HG03460 (cell line): ENCODE results near the gene OGFOD3.

ENCODE experiments used
- ATAC-seq: cut with Tn5 transposase; IDR thresholded peaks from one replicate; pipeline ENCODE4 v1.9.1; 2021; ENCODE audit not compliant: unreplicated experiment

The OGFOD3 gene

DNA sequence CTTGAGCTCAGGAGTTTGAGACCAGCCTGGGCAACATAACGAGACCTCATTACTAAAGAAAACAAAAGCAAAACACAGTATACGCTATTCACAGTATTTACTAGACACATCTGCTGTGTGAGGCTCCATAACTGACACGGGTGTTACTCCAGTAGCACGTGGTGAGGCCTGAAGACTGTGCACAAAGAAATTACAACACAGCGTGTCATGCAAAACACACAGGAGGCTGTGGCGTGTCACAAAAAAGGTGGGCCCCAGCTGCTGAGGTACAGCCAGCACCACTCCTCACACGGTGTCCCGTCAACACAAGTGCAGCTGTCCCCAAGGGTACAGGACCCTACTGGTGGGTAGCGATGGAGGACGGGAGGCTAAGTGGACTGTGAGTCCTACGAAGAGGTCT is 29.5 kb upstream of the OGFOD3 start:
- ATAC-seq = no peak

DNA sequence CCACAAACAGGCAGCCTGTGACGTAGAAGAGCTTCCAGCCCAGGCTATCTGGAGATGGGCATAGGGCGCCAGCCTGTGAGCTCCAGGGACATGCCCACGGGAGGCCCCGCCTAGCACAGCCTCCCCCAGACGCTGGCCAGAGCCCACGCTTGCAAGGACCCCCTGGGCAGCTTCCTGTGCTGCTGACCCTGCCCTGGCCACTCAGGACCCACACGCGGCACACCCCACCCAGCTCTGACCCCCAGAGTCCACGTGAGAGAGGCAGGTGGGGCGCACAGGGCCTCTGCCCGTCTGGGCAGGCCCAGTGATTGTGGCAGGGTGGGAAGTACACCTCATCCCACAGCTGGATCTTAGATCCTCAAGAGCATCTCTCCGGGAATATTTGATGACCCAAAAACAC is 28.3 kb upstream of the OGFOD3 start:
- ATAC-seq = no peak

DNA sequence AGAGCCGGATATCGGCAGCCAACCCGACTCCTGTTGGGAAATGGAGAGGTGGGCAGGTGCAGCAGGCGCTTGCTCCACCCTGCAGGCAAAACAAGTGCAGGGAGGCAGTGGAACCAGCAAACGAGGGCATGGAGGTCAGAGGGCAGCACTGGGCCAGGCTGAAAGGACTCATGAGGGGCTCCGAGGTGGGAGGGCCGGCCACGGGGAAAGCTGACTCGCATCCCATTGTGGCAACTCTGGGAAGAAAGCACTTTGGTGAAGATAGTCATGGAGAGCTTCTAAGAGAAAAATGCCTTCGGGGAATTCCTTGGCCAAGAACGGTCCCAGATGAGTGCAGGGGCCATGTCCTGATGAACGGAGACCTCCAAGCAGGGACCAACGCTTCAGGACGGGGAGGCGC is 27.7 kb upstream of the OGFOD3 start:
- ATAC-seq = no peak

DNA sequence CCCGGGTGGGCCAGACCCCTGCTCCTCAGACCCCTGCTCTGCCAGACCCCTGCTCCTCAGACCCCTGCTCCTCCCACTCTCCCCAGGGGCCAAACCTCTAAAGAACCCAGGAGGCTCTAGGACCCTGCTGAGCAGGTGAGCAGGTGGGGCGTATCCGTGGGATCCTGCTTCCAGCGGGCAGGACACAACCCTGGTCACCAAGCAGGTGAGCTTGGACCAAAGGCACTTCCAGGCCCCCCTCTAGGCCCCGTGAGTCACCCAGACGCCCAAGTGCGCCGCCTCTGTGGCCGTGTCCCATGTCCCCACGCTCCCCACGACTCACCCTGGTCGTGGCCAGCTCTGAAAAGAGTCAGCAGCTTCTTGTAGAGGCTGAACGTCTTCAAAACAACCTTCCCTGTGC is 27.2 kb upstream of the OGFOD3 start:
- ATAC-seq = no peak

DNA sequence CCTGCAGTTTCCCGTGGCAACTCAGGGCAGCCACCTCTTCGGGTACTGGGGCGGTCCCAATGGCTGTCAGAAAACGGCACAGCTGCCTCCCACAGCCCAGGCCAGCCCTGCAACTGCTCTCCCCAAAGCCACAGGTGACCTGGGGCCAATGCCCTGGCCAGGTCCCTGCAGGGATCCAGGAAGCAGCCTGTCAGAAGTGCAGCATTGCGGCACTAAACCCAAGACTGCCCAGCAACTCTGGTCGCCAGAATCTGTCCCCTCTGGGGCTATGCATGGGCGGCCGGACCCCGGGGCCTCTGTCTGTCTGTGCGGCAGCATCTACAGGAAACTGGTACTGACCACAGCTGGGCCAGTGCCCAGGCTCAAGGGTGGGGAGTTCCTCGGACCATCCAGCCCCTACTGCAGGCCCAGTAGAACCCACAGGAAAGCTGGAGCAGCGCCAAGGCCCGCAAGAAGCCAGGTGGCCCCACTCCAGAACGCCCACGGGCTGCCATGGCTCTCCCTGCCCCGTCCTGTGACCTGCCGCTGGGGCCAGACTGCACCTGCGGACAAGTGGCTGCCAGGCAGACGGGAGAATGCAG is 26.6 kb upstream of the OGFOD3 start:
- no peak for ATAC-seq

DNA sequence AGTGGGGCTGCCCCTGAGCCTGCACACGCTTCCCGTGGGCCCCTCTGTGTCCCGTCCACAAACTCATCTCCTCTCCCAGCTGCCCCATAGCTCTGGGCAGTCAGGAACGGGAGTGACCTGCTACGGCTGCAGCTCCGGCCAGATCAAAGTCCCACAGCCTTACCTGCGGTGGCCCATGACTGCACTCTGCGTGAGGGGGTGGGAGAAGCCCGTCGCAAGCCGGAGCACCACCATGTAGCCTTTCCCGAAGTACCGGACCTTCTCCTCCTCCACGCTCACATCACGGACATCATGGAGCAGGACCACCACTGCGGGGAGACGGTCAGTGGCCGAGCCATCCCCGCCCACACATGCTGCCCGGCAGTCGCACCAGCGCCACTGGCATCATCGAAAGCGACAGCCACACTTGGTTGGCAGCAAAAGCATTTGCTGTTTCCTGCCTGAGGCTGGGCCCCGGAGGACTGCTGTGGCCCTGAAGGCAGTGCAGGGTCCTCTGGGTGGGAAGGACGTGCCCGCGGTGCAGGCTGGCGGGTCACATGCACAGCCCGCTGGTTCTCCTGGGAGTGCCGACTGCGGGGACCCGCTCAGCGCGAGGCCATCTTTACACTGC is 26.0 kb upstream of the OGFOD3 start:
- ATAC-seq = no peak

DNA sequence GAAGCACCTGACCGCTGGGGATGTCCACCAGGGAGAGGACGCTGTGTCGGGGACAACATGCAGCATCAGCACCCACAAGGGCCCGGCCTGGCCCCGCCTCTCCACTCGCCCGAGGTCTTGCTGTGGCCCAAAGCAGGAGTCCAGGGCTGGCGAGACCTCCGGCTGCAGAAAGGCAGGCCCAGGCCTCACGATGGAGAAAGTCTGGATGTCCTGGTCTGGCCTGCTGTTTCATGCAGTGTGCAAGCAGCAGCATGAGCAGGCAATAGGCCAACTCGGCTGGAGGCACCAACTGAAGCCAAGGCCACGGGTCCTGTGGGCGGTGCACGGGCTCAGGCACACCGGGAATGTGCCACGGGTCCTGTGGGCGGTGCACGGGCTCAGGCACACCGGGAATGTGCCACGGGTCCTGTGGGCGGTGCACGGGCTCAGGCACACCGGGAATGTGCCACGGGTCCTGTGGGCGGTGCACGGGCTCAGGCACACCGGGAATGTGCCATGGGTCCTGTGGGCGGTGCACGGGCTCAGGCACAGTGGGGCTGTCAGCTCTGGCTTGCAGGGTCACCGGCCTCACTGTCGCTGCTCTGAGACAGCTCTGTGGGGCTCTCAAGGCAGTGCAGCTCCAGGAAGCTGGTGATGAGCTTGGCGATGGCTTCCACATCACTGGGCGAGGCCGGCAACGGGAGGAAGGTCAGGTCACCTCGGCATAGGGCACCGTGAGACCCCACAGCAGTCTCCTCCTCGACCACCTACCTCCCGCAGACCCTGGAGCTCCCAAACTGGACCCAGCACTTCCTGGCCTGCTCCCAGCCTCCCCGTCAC is 25.3 kb upstream of the OGFOD3 start:
- no peak for ATAC-seq

DNA sequence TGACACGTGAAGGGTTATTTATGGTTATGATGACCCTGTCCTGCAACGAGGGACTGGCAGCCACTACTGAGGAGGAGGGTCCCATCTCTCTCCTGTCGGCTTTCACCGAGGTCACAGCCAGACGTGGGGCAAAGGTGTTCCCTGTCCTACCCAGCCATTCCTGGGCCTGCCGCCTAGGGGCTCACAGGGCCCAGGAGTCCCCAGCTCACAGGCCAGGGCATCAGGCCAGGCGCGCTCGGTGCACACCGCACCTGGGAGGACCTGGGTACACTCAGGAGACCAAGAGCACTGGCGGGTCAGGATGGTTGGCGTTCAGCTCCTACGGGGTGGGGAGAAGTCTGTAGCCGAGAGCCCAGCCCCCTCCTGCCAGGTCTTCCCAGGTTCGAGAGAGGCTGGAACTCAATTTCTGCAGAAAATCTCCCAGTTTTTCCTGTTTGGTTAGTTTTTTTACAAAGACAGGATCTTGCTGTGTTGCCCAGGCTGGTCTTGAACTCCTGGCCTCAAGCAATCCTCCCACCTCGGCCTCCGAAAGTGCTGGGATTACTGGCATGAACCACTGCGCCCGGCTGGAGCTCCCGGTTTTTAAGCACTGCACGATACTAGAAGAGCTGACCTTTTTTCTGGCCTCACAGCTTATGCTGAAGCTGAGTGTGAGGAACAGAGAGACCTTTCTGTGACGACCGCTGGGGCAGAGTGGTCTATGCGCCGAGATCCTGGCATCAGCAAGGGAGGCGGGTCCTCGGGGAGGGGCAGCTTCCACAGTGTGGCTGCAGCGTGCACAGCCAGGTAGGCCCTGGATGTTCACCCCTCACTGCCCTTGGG is 24.5 kb upstream of the OGFOD3 start:
- no peak for ATAC-seq

DNA sequence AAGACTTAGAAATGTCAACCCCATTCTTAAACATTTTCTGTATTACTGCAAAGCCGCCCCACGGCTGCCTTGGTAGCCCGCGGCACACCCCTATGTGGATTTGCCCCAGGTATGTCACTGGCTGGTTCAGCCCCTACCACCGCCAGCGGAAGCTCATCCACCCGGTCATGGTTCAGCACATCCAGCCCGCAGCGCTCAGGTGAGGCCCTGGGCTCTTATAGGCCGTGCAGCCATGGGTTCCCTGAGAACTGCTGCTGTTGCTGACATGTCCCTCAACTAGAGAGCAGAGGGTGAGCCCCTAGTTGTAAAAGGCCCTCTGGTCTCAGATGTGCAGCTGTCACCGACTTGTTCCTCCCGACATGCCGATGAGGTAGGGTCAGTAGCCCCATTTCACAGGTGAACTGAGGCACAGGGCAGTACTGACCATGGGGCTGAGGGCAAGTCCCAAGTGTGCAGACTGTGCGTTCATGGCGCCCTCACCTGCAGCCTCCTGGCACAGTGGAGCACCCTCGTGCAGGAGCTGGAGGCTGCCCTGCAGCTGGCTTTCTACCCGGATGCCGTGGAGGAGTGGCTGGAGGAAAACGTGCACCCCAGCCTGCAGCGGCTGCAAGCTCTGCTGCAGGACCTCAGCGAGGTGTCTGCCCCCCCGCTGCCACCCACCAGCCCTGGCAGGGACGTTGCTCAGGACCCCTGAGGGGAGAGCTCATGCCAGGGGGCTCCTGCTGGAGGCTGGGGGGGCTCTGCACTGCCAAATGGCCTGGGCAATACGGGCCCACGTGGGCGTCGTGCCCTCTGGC is 23.5 kb upstream of the OGFOD3 start:
- ATAC-seq = no peak

DNA sequence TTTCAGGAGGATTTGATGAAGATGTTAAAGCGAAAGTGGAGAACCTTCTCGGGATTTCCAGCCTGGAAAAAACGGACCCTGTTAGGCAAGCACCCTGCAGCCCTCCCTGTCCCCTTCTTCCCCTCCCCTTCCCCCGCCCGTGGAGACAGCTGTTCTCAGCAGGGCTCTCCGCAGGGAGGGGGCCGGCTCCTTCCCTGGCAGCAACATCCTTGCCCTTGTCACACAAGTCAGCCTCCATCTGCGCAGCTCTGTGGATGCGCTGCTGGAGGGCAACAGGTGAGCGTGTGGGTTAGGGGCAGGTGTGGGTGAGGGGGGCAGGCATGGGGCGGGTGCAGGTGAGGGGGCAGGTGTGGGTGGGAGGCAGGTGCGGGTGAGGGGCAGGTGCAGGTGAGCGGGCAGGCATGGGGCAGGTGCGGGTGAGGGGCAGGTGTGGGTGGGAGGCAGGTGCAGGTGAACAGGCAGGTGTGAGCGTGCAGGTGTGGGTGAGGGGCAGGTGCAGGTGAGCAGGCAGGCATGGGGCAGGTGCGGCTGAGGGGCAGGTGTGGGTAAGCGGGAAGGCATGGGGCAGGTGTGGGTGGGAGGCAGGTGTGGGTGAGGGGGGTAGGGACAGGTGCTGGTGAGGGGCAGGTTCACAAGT is 22.7 kb upstream of the OGFOD3 start:
- ATAC-seq = no peak

DNA sequence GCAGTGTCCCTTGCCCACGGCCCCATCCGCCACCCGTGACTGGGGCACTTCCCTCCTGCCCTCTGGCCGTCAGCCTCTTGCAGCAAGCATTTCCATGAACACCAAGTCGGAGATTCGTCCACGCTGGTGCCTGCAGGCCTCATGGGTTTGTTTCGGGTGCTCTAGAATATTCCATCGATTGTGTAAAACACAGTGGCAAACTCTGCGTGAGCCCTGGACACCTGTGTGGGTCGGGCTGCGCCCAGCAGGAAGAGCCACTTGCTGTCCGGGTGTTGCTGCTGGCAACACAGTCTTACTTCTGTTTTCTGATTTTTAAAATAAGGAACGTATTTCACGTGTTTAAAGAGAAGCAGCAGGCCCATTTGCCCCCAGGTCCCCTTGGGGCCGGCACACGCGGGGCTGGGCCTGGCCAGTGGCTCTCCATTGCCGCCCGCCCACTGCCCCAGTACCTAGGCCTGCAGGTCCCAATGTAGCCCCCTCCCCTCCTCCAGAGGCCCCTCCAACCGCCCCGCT is 22.1 kb upstream of the OGFOD3 start:
- no peak for ATAC-seq

DNA sequence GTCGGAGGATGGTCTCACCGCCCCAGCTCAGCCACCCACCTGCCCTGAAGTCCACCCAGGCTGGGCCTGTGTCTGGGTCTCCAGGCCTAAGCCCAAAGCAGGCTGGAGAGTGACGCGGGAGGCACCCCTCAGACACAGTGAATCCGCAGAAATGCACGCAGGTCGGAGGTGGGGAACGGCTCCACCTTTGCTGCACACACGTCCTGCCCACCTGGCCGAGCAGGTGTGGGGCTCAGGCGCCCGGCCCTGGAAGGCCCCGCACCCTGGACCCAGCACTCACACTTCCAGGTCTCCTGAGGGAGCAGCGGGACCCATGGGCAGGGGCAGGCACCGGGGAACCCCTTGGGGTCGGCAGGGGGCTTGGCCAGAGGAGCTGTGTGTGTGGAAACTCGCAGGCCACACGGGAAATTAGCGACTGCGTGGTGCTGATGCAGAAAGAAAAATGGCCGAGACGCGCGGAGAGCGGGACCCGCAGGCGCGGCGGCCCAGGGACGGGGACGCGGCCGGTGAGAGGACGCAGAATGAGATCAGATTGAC is 21.5 kb upstream of the OGFOD3 start:
- no peak for ATAC-seq

DNA sequence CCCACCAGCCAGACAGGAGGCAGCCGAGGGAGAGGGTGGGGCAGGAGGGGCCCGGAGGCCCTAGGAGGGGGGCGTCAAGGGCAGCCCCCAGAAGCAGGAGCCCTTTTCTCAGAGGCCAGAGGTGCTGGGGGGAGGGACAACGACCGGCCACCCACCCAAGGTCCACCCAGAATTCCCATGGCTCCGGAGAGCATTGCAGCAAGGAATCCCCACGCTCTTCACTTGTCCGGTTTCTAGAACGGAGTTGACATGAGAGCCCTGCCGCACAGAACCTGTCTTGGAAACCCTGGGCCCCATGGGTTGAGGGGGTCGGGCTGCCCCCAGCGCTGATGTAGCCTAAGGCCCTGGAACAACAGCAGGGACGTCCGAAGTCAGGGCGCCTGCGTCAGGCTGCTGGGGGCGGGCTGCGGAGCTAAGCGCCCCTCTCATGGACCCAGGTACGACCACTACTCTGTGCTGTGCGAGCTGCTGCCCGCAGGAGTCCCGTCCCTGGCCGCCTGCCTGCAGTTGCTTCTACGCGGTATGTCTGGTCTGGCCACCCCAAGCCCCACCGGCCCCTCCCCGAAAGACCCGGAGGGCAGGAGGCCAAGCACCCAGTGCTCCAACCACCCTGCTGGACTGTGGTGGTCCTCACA is 20.9 kb upstream of the OGFOD3 start:
- ATAC-seq = no peak

DNA sequence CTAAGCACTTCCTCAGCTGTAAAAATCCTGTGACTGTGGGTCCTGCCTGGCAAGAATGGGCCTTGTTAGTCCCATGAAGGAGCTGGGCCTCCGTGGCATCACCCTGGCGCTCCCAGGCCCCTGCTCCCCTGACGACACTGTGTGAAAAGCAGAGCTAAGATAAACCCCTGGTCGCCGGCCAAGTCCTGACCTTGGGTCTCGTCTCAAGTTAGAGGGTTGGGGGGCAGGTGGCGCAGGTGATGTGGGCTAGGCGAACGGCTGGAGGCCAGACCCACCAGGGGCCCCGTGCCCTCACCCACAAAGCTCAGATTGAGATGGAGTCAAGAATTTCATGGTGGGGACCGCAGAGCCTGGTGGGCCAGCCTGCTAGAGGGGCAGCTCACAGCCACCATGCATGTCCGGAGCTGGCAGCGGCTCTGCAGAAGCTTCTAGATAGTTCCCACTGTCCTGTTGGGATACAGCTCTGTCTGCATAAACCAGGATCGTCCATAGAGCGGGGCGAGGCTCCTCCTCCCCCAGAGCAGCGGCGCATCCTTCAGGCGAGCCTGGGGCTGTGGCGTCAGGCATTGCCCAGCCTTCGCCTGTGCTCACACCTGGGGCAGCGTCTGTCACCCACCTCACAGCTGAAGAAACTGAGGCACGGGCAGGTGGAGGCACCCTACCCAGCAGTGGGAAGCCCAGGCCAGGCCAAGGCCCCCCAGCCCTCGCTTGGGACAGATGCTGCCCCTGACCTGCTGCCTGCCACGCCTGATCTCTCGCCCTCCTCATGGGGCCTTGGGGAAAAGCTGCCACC is 20.2 kb upstream of the OGFOD3 start:
- ATAC-seq = no peak

DNA sequence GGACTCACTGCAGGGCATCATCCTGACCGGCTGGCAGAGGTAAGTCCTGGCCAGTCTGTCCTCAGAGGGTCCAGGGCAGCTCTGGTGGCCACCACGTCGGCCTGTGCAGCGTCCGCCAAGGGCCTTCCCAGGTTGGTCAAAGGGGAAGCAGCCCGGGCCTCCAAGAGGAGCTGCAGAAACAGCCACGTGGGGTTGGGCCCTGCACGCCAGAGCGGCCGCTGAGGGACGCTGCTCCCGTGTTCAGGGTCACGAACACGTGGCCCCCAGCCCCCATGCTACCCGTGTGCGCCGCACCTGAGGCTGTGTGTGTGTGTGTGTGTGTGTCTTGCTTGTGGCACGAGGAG is 18.9 kb upstream of the OGFOD3 start:
- no peak for ATAC-seq

DNA sequence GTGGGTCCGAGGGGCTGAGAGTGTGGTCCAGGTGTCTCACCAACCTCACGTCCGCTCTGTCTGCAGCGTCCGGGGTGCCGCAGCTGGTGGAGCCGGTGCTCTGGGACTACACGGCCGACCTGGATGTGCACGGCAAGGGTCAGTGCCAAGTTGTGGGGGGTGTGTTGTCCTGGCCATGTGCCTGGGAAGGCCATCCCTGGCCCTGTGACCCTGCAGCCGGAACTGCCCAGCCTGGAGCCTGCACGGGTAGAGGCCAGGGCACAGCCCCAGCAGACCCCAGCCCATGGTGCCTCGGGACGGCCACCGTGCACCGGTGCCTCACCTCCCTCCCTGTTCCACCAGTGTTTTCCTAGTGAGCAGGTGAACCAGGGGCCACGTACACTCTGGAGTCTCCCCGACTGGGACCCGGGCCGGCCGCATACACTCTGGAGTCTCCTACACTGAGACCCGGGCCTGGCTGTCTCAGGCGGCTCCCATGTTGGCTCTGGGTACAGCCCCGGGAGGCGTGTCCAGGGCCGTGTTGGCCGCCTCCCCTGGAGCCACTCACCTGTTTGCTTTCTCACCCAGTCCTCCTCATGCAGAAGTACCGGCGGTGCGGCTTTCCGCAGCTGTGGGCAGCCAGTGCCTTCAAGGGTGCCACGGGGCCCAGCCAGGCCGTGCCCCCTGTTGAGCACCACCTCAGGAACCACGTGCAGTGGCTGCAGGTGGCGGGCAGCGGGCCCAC is 18.4 kb upstream of the OGFOD3 start:
- ATAC-seq = no peak

DNA sequence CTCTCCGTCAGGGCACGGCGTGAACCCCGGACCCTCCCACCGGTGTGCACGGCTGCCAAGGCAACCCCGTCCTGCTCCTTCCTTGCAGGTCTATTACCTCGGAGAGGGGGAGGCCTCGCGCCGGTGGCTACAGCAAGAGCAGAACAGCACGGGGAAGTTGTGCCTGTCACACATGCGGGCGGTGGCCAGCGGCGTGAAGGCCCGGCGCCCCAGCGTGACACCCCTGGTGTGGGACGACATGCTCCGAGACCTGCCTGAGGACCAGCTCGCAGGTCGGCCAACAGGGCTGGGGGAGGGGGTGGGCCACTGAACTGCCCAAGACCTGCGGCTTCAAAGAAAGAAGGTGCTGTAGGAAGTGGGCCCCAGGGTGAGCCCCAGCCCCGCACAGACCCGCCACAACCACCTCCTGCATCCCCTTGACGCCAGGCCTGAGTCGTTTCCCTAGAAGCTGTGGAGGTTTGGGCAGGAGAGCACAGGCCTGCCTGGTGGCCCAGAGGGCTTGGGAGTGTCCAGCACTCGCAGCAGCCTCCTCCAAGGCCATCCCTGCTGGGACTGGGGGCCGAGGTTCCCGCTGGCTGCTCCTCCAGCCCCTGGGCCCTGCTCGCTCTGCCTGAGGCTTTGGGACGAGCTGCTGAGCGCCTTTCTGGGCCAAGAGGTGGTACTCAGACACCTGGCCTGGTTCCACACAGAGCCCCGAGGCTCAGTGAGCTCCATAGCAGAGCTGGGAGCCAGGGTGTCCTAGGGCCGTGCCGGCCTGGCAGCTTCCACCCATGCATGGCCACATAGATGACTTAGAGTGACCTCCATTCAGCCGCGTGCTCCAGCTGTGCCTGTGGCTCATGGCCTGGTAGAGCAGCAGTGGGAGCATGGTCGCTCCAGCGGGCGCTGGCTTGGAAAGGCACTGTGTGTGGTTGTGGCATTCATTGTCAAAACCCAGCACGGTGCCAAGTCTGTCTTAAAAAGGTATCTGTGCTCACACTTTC is 17.5 kb upstream of the OGFOD3 start:
- ATAC-seq = no peak
